A549 treated with CpdA at 1 μM for 4 hours (cell line): ENCODE data around the gene IL3. TPM values are rescaled to one million over a fixed set of nuclear protein-coding genes. Genes with fewer than 3 reads are reported as not detected.

Experiments
- total RNA-seq: library from RNA; stranded (reverse); fragments of 200-300 nt; extraction: Qiagen RNA extraction; gene quantifications from 5 replicates; pipeline ENCODE4 v1.2.3, GENCODE V29; 2022; ENCODE audit warnings: low read depth

Gene IL3
- total RNA-seq: not detected in 5 replicates

GRCh38 chr5:132060501-132061161, at the start of gene IL3:
Gene IL3, plus strand, starts transcription at chr5:132060655. Its CDS starts 52 bp downstream, at chr5:132060707.

GRCh38 chr5:132011622-132012343, 48.7 kb upstream of the IL3 start, which contains the start of gene ACSL6:
Gene ACSL6, minus strand, starts transcription at chr5:132011658. Its CDS starts 105 bp downstream, at chr5:132011553.

GRCh38 chr5:132073231-132074013, 13.0 kb downstream of the IL3 start, which contains the start of gene CSF2:
Gene CSF2, plus strand, starts transcription at chr5:132073789. Its CDS starts 35 bp downstream, at chr5:132073824.

Other genes starting within 250 kb of the IL3 start
- not detected in 5 replicates for gene MEIKIN, start 115.0 kb upstream of the IL3 start, total RNA-seq
- 0.06 to 0.24 TPM (median 0.17 TPM) in 4 of 5 replicates, not detected in the other for gene ACSL6, start 49.0 kb upstream of the IL3 start, total RNA-seq
- gene CSF2, start 13.1 kb downstream of the IL3 start, total RNA-seq: 0.31 to 0.97 TPM (median 0.47 TPM) in 4 of 5 replicates, not detected in the other
- 35.8 to 44.3 TPM (median 42.4 TPM) in 5 replicates for gene P4HA2, start 167.2 kb downstream of the IL3 start, total RNA-seq
- 0.26 to 0.43 TPM (median 0.35 TPM) in 4 of 5 replicates, not detected in the other for gene PDLIM4, start 197.0 kb downstream of the IL3 start, total RNA-seq
- gene SLC22A4, start 233.7 kb downstream of the IL3 start, total RNA-seq: 3.5 to 4.7 TPM (median 4.2 TPM) in 5 replicates